ENCODE results near the gene SMIM41.

GRCh38 chr12:52060498-52061177 is 18.9 kb upstream of the SMIM41 start:
- TF ChIP-seq POLR2A (IDR thresholded peaks at IDR 0.05) (peak in 1 of 2 donors; percentile 3), CTCF (IDR thresholded peaks at IDR 0.05) (peak in 1 of 6 experiments; percentile 1)
